Ovary (tissue), 9 donors: ENCODE measurements around the gene LCK. TPM values are rescaled to one million over a fixed set of nuclear protein-coding genes. Genes with fewer than 3 reads are reported as not detected.

Source experiments
- DNase-seq, 5 donors: peaks; one replicate each; pipeline ENCODE4 v3.0.0-alpha.2; 2019 to 2020
- H3K27ac ChIP-seq, 2 donors: fragments of 200-600 bp; one replicate each; pipeline versions ENCODE4 v1.5.1 to v1.8.0; 2019 to 2022
- H3K27me3 ChIP-seq: fragments of 200-600 bp; one replicate; pipeline ENCODE4 v1.8.0; 2022
- H3K36me3 ChIP-seq: fragments of 200-600 bp; sonication (generic); one replicate; pipeline ENCODE4 v1.5.1; 2019
- H3K4me1 ChIP-seq: one replicate; pipeline ENCODE4 v1.8.1; 2013; ENCODE audit warnings: mild to moderate bottlenecking, moderate library complexity; ENCODE audit not compliant: insufficient read depth
- H3K4me3 ChIP-seq: fragments of 200-600 bp; sonication (generic); one replicate; pipeline ENCODE4 v1.5.1; 2017
- H3K9me3 ChIP-seq, 2 donors: fragments of 200-600 bp in 1 of 2; sonication (generic) in 1 of 2; one replicate each; pipeline versions ENCODE4 v1.5.1 to v1.8.1; 2013 to 2019; ENCODE audit warnings: mild to moderate bottlenecking in 1 of 2, moderate library complexity in 1 of 2
- EP300 ChIP-seq: sonication (generic); formaldehyde crosslinking; IDR thresholded peaks from one replicate; pipeline ENCODE4 v1.6.1; 2017; ENCODE audit warnings: antibody characterized with exemption
- POLR2A ChIP-seq: fragments of 450-650 bp; IDR thresholded peaks from one replicate; pipeline ENCODE4 v1.6.1; 2017; ENCODE audit warnings: antibody characterized with exemption, mild to moderate bottlenecking, moderate library complexity
- WGBS, 3 donors: extraction: QIAGEN DNeasy Blood & Tissue Kit in 1 of 3; methylation state at CpG; one replicate each; pipeline versions ENCODE4 v1.1.5 to v1.1.7; 2013 to 2017; 5-methylcytosine and 5-hydroxymethylcytosine counted together
- intact Hi-C, 4 donors: fragments of 100-400 bp; cut with DNase I; formaldehyde crosslinking; loops; one replicate each; pipeline versions ENCODE4 v1.11.0 to v1.15.1; 2022 to 2023
- polyA plus RNA-seq, 2 donors: library from polyadenylated mRNA; stranded (reverse); fragments of 200-250 nt in 1 of 2; fragments of 350-450 nt in 1 of 2; fragmentation: Illumina TruSeq in 1 of 2; extraction: RNeasy Lipid Tissue Mini Kit (QIAGEN cat#74804) in 1 of 2; gene quantifications; one replicate each; pipeline ENCODE4 v1.2.3, GENCODE V29; 2013 to 2014
- total RNA-seq, 7 donors: library from RNA; depleted of rRNA in 2 of 7; stranded (reverse); fragments of >200 nt in 2 of 7; fragmentation: NEBNext Ultra II Directional in 3 of 7; extraction: Animal tissue kit (Norgen Biotek cat#: 25700) in 3 of 7; gene quantifications; one replicate each; pipeline versions ENCODE4 v1.1.0 to v1.2.4, GENCODE V29; 2016 to 2023
- TF ChIP-seq, protein P1 (sequence below), 3 donors: fragments of 450-650 bp in 2 of 3; fragments of 200-600 bp in 1 of 3; IDR thresholded peaks; one replicate each; pipeline versions ENCODE4 v1.5.1 to v1.8.0; 2016 to 2022; ENCODE audit warnings: antibody characterized with exemption in 3 of 3, mild to moderate bottlenecking in 1 of 3
- donor health status: DM: no; HTN: no; CAD: no; lungs with moderate emphysema.
- donor health status: DM: no; HTN: no; CAD: no.
- donor health status: Bipolar disorder and iron deficiency.
- donor health status: DM: yes; HTN: yes; CAD: no.
- donor health status: DM: no; HTN: no; CAD: no.
- donor health status: DM: yes; HTN: yes; CAD: no.

LCK gene
- total and polyA plus RNA-seq, 9 donors: 0.35 to 2.8 (median 0.92) TPM

DNA sequence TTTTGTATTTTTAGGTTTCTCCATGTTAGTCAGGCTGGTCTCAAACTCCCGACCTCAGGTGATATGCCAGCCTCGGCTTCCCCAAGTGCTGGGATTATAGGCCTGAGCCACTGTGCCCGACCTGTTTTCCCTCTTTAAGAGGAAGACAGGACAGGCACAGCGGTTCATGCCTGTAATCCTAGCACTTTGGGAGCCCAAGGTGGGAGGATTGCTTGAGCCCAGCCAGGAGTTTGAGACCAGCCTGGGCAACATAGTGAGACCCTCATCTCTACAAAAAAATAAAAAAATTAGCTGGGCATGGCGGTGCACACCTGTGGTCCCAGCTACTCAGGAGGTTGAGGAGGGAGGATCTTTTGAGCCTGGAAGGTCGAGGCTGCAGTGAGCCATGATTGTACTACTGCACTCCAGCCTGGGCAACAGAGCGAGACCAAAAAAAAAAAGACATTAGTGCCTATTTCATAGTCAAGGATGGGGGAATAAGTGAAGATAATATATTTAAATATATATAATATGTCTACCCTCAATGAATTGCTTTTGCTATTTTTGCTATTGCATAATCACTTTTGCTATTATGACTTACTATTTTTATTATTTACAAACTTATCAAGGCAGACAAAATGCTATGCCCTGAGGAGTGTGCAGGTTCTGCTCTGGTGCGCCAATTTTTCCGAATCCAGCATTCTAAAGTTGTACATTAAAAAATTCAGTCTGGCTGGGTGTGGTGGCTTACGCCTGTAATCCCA is 67.2 kb downstream of the LCK start:
- Histone ChIP-seq H3K27ac (no peak overlapping the region), H3K4me1 (no peaks in the 10 kb centered on the region), H3K9me3 (no peaks in the 10 kb centered on the region), H3K4me3 (no peak overlapping the region), H3K27me3 (no peaks in the 10 kb centered on the region), H3K36me3 (no peaks in the 10 kb centered on the region)
- intact Hi-C loops: no loop called here
- DNase-seq: no peak
- TF ChIP-seq POLR2A (no peak), EP300 (no peak)
- TF ChIP-seq, protein P1, sequence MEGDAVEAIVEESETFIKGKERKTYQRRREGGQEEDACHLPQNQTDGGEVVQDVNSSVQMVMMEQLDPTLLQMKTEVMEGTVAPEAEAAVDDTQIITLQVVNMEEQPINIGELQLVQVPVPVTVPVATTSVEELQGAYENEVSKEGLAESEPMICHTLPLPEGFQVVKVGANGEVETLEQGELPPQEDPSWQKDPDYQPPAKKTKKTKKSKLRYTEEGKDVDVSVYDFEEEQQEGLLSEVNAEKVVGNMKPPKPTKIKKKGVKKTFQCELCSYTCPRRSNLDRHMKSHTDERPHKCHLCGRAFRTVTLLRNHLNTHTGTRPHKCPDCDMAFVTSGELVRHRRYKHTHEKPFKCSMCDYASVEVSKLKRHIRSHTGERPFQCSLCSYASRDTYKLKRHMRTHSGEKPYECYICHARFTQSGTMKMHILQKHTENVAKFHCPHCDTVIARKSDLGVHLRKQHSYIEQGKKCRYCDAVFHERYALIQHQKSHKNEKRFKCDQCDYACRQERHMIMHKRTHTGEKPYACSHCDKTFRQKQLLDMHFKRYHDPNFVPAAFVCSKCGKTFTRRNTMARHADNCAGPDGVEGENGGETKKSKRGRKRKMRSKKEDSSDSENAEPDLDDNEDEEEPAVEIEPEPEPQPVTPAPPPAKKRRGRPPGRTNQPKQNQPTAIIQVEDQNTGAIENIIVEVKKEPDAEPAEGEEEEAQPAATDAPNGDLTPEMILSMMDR (IDR thresholded peaks at IDR 0.05): no peak
- WGBS, 3 donors: 95 to 96% (median 95%) methylated on average over 10 of the region's 10 CpGs

DNA sequence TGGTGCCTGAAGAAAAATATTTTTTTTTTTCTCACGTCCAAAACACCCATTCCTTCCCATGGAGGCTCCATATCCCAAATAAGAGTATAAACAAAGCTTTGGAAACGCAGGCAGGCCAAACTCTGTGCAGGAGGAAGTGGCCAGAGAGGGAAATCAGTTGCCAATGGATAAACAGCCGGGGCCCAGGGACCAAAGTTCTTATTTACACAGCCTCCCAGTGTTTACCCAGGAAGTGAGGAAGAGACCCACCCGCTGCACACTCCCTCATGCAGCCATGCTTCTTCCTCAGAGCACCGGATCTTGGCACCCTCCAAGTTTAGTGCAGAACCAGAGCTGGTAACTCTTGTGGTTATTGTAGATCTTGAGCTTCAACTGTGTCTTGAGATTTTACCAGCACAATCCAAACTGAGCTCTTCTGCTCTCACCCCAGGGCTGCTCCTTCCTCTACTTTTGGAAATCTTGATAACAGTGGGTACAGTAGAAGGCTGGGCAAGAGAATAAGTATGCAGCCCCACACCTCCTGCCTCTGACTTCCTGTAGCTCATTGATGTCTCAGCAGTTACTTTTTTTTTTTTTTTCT is 70.7 kb downstream of the LCK start:
- no peaks in the 10 kb centered on the region for H3K4me1 ChIP-seq
- DNase-seq: no peak
- no peaks in the 10 kb centered on the region for H3K27me3 ChIP-seq
- H3K36me3 ChIP-seq: no peaks in the 10 kb centered on the region
- H3K27ac ChIP-seq: no peak overlapping the region
- intact Hi-C loops: no loop called here
- no peak overlapping the region for H3K4me3 ChIP-seq
- TF ChIP-seq EP300: no peak
- TF ChIP-seq, protein P1 (IDR thresholded peaks at IDR 0.05): no peak
- TF ChIP-seq POLR2A: no peak
- H3K9me3 ChIP-seq: no peaks in the 10 kb centered on the region
- 54 to 63% (median 58%) methylated on average over 5 of the region's 5 CpGs for WGBS, 3 donors

DNA sequence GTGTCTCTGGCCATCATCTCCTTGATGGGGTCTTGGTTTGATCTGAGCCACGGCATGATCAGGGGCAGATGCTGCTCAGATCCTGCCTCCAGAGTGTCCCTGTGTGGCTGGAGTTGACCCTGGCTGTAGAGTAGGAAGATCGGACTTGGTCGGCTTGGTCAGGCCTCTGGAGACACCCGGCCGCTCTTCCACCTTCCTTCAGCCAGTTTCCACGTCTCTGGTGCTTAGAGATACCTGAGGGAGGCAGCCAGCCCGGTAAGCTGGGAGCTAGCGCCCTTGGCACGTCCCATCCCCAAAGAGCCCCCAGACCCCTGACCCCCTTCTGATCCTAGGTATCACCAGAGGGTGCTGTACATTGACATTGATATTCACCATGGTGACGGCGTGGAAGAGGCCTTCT is 76.1 kb downstream of the LCK start:
- no peaks in the 10 kb centered on the region for H3K27me3 ChIP-seq
- no peak for TF ChIP-seq EP300
- TF ChIP-seq, protein P1 (IDR thresholded peaks at IDR 0.05): no peak
- no peak for TF ChIP-seq POLR2A
- WGBS, 3 donors: 92 to 99% (median 97%) methylated on average over 11 of the region's 11 CpGs
- no peaks in the 10 kb centered on the region for H3K36me3 ChIP-seq
- no peak for DNase-seq
- H3K27ac ChIP-seq: no peak overlapping the region
- H3K9me3 ChIP-seq: no peaks in the 10 kb centered on the region
- H3K4me3 ChIP-seq: no peak overlapping the region
- intact Hi-C loops: no loop called here
- H3K4me1 ChIP-seq: no peaks in the 10 kb centered on the region

DNA sequence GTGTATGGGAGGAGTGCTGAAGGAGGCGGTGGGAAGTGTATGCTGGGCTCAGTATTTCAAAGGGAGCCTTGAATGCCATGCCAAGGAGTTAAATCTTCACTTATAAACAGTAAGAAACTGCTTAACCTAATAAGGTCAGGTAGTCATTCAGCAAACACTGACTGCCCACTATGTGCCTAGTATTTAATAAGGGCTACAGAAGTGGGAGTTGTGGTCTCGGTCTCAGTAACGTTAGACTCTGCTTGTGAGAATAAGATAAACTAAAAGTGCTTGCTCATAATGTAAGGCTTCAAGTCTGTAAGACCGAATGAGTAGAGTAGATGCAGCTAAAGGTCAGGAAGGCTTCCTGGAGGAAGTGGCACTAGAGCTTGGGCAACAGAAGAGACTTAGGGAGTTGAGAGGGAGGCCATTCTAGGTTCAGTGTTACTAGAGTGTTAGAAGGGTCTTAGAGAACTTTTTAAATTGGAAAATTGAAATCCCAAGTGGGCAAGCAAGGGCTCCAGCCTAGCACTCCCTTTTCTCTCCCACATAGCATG is 78.9 kb downstream of the LCK start:
- intact Hi-C loops: no loop called here
- Histone ChIP-seq H3K36me3 (no peaks in the 10 kb centered on the region), H3K4me3 (no peak overlapping the region), H3K27ac (no peak overlapping the region), H3K27me3 (no peaks in the 10 kb centered on the region), H3K9me3 (no peaks in the 10 kb centered on the region), H3K4me1 (no peaks in the 10 kb centered on the region)
- WGBS, 3 donors: 76 to 85% (median 82%) methylated on average over 4 of the region's 4 CpGs
- TF ChIP-seq, protein P1 (IDR thresholded peaks at IDR 0.05): no peak
- TF ChIP-seq EP300 (no peak), POLR2A (no peak)
- DNase-seq: no peak
